ENCODE results near the gene OPCML. TPM values are rescaled to one million over a fixed set of nuclear protein-coding genes. Genes with fewer than 3 reads are reported as not detected.

Gene OPCML
- total and polyA plus RNA-seq, 2 experiments from 2014 or later = 1.2 to 4.4 TPM

GRCh38 chr11:132685174-132685611 is 847.1 kb downstream of the OPCML start (continued):
- TF ChIP-seq REST (IDR thresholded peaks at IDR 0.05; ENCODE audit: unreplicated experiment) (no peak), CTCF (conservative IDR thresholded peaks at IDR 0.05; ENCODE audit: low read depth in 2 of 2) (no peak)

DNA sequence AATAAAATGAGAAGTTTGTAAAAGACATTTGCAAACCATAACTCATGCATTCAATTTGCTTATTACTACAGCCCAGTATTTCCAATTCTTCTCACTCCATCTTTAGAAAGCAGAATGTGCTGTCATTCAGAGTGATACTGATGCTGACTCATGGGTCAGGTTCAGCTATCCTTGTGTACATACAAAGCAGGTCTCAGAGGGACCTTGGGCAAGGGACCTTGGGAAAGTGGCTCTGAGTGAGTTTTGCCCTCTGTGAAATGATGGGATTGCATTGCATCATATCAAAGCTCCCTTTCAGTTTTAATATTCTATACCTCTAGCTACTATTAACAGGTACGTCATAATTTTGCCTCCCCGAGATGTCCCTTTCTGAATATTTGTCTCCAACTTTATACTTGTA is 848.7 kb downstream of the OPCML start:
- ATAC-seq (no peak), DNase-seq (ENCODE audit: low spot score) (no peak)
- H3F3A ChIP-seq (replicated peaks; ENCODE audit: low read depth) = no peaks in the 10 kb centered on the region
- Mint-ChIP-seq H3K27me3 (ENCODE audit: insufficient read depth, low read depth, poor library complexity) (no peaks in the 10 kb centered on the region), H3K36me3 (ENCODE audit: low read depth) (no peaks in the 10 kb centered on the region), H3K4me3 (no peak overlapping the region), H3K4me1 (peaks cover 11% of the 10 kb centered on the region), H3K27ac (no peak overlapping the region), H3K9me3 (peaks cover 2% of the 10 kb centered on the region; the same call in 1 of the 3 replicates)
- no peak overlapping the region for H2AFZ ChIP-seq
- no peaks in the 10 kb centered on the region for H3K79me2 ChIP-seq (replicated peaks; ENCODE audit: insufficient read depth)
- H3K9me2 ChIP-seq (ENCODE audit: insufficient read depth) = no peaks in the 10 kb centered on the region
- no peaks in the 10 kb centered on the region for H4K20me1 ChIP-seq (replicated peaks; ENCODE audit: insufficient read depth)
- no peaks in the 10 kb centered on the region for H3K27me3 ChIP-seq (ENCODE audit: insufficient read depth)
- H3K27ac ChIP-seq (ENCODE audit: low read depth) = no peak overlapping the region
- no peak overlapping the region for H3K4me2 ChIP-seq
- peaks cover 7% of the 10 kb centered on the region; the same call in 1 of the 2 replicates for H3K4me1 ChIP-seq (ENCODE audit: insufficient read depth)
- no peak overlapping the region for H3K4me3 ChIP-seq
- no peaks in the 10 kb centered on the region for H3K36me3 ChIP-seq (ENCODE audit: insufficient read depth)
- TF ChIP-seq EZH2phosphoT487 (IDR thresholded peaks at IDR 0.05; ENCODE audit: unreplicated experiment) = no peak
- TF ChIP-seq REST (IDR thresholded peaks at IDR 0.05; ENCODE audit: unreplicated experiment) = no peak
- TF ChIP-seq POLR2AphosphoS5 (IDR thresholded peaks at IDR 0.05; ENCODE audit: low read depth) = no peak
- TF ChIP-seq EZH2 (IDR thresholded peaks at IDR 0.05; ENCODE audit: low read depth, unreplicated experiment) = no peak
- TF ChIP-seq ZNF331 (CRISPR knock-in tag; IDR thresholded peaks at IDR 0.05; ENCODE audit: low read depth) = no peak
- TF ChIP-seq ETS1 (IDR thresholded peaks at IDR 0.05) = no peak
- TF ChIP-seq CTCF (conservative IDR thresholded peaks at IDR 0.05; ENCODE audit: low read depth in 2 of 2) = no peak
- TF ChIP-seq STAT1 (IDR thresholded peaks at IDR 0.05; ENCODE audit: unreplicated experiment) = no peak

All from GM23338 (cell line).